ENCODE measurements around the gene ZNF587B.
"Not testable (repeated sequence)": the region's sequence is repeated elsewhere in the genome, so short reads cannot be mapped to it uniquely, and the experiment has no call there.

Gene ZNF587B

DNA sequence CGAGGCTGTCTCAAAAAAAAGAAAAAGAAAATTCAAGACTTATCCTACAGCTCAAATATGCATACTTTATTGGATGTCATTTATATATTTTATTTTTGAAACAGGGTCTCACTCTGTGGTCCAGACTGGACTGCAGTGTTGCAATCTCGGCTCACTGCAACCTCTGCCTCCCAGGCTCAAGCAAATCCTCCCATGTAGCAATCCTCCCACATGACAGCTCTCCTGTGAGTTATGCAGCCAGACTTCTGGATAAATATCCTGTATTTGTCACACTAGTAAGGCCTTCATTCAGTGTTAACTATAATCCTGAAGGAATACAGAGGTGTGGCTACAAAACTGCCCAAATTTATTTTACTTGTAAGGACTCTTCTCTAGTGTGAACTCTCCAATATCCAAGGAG lies 22.6 kb upstream of the ZNF587B start:
- no peak overlapping the region for H3K27ac ChIP-seq (ENCODE audit: low read depth, low read length)
- no peaks in the 10 kb centered on the region for H3K36me3 ChIP-seq (ENCODE audit: low read length)
- no peak overlapping the region for H2AFZ ChIP-seq (ENCODE audit: low read depth, low read length, severe bottlenecking)
- H3K79me2 ChIP-seq (ENCODE audit: insufficient read depth, low read length) = peaks cover 27% of the 10 kb centered on the region
- H4K20me1 ChIP-seq (ENCODE audit: low read depth, low read length) = no peaks in the 10 kb centered on the region
- H3K9me3 ChIP-seq (ENCODE audit: insufficient read depth, low read length) = no peaks in the 10 kb centered on the region
- no peak overlapping the region for H3K9ac ChIP-seq (ENCODE audit: low read length)
- peaks cover 4% of the 10 kb centered on the region; the same call in 1 of the 2 replicates for H3F3A ChIP-seq (ENCODE audit: insufficient read depth)
- TF ChIP-seq, protein P1, sequence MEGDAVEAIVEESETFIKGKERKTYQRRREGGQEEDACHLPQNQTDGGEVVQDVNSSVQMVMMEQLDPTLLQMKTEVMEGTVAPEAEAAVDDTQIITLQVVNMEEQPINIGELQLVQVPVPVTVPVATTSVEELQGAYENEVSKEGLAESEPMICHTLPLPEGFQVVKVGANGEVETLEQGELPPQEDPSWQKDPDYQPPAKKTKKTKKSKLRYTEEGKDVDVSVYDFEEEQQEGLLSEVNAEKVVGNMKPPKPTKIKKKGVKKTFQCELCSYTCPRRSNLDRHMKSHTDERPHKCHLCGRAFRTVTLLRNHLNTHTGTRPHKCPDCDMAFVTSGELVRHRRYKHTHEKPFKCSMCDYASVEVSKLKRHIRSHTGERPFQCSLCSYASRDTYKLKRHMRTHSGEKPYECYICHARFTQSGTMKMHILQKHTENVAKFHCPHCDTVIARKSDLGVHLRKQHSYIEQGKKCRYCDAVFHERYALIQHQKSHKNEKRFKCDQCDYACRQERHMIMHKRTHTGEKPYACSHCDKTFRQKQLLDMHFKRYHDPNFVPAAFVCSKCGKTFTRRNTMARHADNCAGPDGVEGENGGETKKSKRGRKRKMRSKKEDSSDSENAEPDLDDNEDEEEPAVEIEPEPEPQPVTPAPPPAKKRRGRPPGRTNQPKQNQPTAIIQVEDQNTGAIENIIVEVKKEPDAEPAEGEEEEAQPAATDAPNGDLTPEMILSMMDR (IDR thresholded peaks at IDR 0.05; ENCODE audit: insufficient read depth, low read length, poor library complexity, severe bottlenecking) = no peak
- no peak for TF ChIP-seq EZH2phosphoT487 (conservative IDR thresholded peaks at IDR 0.05; ENCODE audit: low read length)
- no peaks in the 10 kb centered on the region for H3K27me3 ChIP-seq (ENCODE audit: low read length)
- no peak overlapping the region for H3K4me3 ChIP-seq (ENCODE audit: insufficient read depth, low read length, poor library complexity, severe bottlenecking)
- H3K9me2 ChIP-seq (replicated peaks; ENCODE audit: insufficient read depth, low read length) = no peaks in the 10 kb centered on the region
- H3K4me2 ChIP-seq (ENCODE audit: low read depth, low read length, poor library complexity, severe bottlenecking) = no peak overlapping the region

DNA sequence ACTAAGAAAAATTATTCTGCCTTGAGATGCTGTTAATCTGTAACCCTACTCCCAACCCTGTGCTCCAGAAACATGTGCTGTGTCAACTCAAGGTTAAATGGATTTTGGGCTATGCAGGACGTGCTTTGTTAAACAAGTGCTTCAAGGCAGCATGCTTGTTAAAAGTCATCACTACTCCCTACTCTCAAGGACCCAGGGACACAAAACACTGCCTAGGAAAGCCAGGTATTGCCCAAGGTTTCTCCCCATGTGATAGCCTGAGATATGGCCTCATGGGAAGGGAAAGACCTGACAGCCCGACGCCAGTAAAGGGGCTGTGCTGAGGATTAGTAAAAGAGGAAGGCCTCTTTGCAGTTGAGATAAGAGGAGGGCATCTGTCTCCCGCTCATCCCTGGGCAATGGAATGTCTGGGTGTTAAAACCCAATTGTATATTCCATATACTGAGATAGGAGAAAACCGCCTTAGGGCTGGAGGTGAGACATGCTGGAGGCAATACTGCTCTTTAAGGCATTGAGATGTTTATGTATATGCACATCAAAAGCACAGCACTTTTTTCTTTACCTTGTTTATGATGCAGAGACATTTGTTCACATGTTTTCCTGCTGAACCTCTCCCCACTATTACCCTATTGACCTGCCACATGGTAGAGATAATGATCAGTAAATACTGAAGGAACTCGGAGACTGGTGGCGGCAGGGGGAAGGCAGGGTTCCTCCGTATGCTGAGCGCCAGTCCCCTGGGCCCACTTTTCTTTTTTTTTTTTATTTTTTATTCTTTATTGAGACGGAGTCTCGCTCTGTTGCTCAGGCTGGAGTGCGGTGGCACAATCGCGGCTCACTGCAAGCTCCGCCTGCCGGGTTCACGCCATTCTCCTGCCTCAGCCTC lies 19.4 kb upstream of the ZNF587B start:
- H3K9me2 ChIP-seq (replicated peaks; ENCODE audit: insufficient read depth, low read length); H3K36me3 ChIP-seq (ENCODE audit: low read length); H3K27me3 ChIP-seq (ENCODE audit: low read length); H3K27ac ChIP-seq (ENCODE audit: low read depth, low read length); H3K9me3 ChIP-seq (ENCODE audit: insufficient read depth, low read length); H4K20me1 ChIP-seq (ENCODE audit: low read depth, low read length); H2AFZ ChIP-seq (ENCODE audit: low read depth, low read length, severe bottlenecking); H3K4me2 ChIP-seq (ENCODE audit: low read depth, low read length, poor library complexity, severe bottlenecking); H3K9ac ChIP-seq (ENCODE audit: low read length); H3K4me3 ChIP-seq (ENCODE audit: insufficient read depth, low read length, poor library complexity, severe bottlenecking); H3F3A ChIP-seq (ENCODE audit: insufficient read depth): not testable (repeated sequence)
- peaks cover 33% of the 10 kb centered on the region for H3K79me2 ChIP-seq (ENCODE audit: insufficient read depth, low read length)

DNA sequence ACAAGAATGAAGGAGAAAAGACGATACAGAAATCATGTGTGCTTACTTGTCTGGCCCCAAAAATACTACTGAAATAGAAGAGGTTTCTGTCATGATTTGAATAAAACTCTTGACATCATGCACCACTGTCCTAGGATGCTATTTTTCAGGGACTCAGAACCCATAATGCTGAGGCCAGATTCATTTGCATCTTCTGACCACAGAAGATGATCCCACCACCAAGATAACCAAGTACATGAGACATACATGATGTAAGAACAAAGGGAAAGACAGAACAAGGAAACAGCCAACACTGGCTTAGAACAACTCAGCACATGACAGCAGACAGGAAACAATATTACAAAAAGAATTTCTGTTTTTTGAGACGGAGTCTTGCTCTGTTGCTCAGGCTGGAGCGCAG lies 17.9 kb upstream of the ZNF587B start:
- Histone ChIP-seq H4K20me1 (ENCODE audit: low read depth, low read length) (no peaks in the 10 kb centered on the region), H3K79me2 (ENCODE audit: insufficient read depth, low read length) (peaks cover 28% of the 10 kb centered on the region), H3F3A (ENCODE audit: insufficient read depth) (0 out of 2 replicates have a peak, but pooled peaks cover 4% of the 10 kb centered on the region), H2AFZ (ENCODE audit: low read depth, low read length, severe bottlenecking) (no peak overlapping the region), H3K9me3 (ENCODE audit: insufficient read depth, low read length) (no peaks in the 10 kb centered on the region), H3K4me3 (ENCODE audit: insufficient read depth, low read length, poor library complexity, severe bottlenecking) (no peak overlapping the region), H3K9me2 (replicated peaks; ENCODE audit: insufficient read depth, low read length) (no peaks in the 10 kb centered on the region), H3K27me3 (ENCODE audit: low read length) (no peaks in the 10 kb centered on the region), H3K4me2 (ENCODE audit: low read depth, low read length, poor library complexity, severe bottlenecking) (peak overlapping the region; percentile 28), H3K36me3 (ENCODE audit: low read length) (no peaks in the 10 kb centered on the region), H3K9ac (ENCODE audit: low read length) (no peak overlapping the region), H3K27ac (ENCODE audit: low read depth, low read length) (0 out of 2 replicates have a peak overlapping the region, but pooled peaks have one; percentile 35)
- TF ChIP-seq, protein P1 (IDR thresholded peaks at IDR 0.05; ENCODE audit: insufficient read depth, low read length, poor library complexity, severe bottlenecking) = no peak
- no peak for TF ChIP-seq EZH2phosphoT487 (conservative IDR thresholded peaks at IDR 0.05; ENCODE audit: low read length)

DNA sequence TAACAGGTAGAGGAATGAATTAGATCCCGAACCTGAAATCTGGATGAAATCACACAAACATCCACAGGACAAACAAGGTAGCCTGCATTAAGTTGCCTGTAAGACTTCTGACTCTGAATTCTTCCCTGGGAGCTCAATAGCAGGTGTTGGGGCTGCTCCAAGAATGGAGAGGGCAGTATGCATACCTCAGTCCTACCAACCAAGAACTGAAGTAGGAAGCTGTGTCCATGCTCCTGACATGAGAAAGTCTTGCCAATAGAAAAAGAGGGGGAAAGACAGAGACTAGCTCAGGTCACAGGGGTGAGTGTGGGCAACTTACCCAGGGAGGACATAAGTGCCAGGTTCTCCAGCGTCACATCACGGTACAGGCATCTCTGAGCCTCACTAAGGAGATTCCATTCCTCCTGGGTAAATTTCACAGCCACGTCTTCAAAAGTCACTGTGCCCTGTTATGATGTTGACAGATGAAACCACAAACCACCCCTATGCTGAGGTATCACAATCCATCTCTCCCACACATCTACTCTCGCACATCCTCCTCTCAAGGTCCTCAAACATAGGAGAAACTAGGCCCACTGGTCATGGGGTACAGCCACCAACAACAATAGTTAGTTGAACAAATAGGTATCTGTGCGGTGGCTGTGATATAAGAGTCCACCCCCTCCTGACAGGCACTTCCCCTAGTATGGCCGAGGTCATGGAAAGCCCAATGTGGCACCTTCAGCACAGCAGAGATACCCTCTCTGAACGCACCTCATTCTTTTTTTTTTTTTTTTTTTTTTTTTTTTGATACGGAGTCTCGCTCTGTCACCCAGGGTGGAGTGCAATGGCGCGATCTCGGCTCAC lies 16.9 kb upstream of the ZNF587B start:
- not testable (repeated sequence) for H3K27ac ChIP-seq (ENCODE audit: low read depth, low read length); H3K36me3 ChIP-seq (ENCODE audit: low read length); H3F3A ChIP-seq (ENCODE audit: insufficient read depth); H3K9me3 ChIP-seq (ENCODE audit: insufficient read depth, low read length); H3K27me3 ChIP-seq (ENCODE audit: low read length); H3K4me3 ChIP-seq (ENCODE audit: insufficient read depth, low read length, poor library complexity, severe bottlenecking); H2AFZ ChIP-seq (ENCODE audit: low read depth, low read length, severe bottlenecking); H3K9ac ChIP-seq (ENCODE audit: low read length); H3K9me2 ChIP-seq (replicated peaks; ENCODE audit: insufficient read depth, low read length); H4K20me1 ChIP-seq (ENCODE audit: low read depth, low read length)
- H3K4me2 ChIP-seq (ENCODE audit: low read depth, low read length, poor library complexity, severe bottlenecking) = peak overlapping the region; percentile 95
- peaks cover 28% of the 10 kb centered on the region for H3K79me2 ChIP-seq (ENCODE audit: insufficient read depth, low read length)

All from SU-DHL-6 (cell line).